H9 (cell line): ENCODE measurements around the gene BTN1A1. TPM values are rescaled to one million over a fixed set of nuclear protein-coding genes. Genes with fewer than 3 reads are reported as not detected.
"Not testable (repeated sequence)": the region's sequence is repeated elsewhere in the genome, so short reads cannot be mapped to it uniquely, and the experiment has no call there.

ENCODE experiments used
- DNase-seq: peaks from one replicate; pipeline ENCODE4 v3.0.0-alpha.2; 2017
- H2AFZ ChIP-seq: one replicate; pipeline ENCODE4 v1.6.1; 2013; ENCODE audit warnings: mild to moderate bottlenecking, low read length, control low read depth, moderate library complexity
- H2AK5ac ChIP-seq: 2 replicates; pipeline ENCODE4 v1.6.1; 2013; ENCODE audit warnings: low read length, control low read depth, mixed read lengths; ENCODE audit not compliant: insufficient read length
- H2BK120ac ChIP-seq: one replicate; pipeline ENCODE4 v1.6.1; 2013; ENCODE audit warnings: low read depth, mild to moderate bottlenecking, low read length, control low read depth, inconsistent platforms; ENCODE audit not compliant: poor library complexity, severe bottlenecking
- H2BK12ac ChIP-seq: 2 replicates; pipeline ENCODE4 v1.6.1; 2013; ENCODE audit warnings: low read length, control low read depth, mixed read lengths, low read depth; ENCODE audit not compliant: insufficient read length
- H2BK15ac ChIP-seq: 2 replicates; pipeline ENCODE4 v1.6.1; 2013; ENCODE audit warnings: low read depth, low read length, control low read depth
- H2BK20ac ChIP-seq: one replicate; pipeline ENCODE4 v1.6.1; 2013; ENCODE audit warnings: low read depth, mild to moderate bottlenecking, low read length, control low read depth, inconsistent platforms; ENCODE audit not compliant: poor library complexity, severe bottlenecking
- H2BK5ac ChIP-seq: 2 replicates; pipeline ENCODE4 v1.6.1; 2013; ENCODE audit warnings: low read length, control low read depth, mixed read lengths; ENCODE audit not compliant: insufficient read length
- H3K14ac ChIP-seq: 2 replicates; pipeline ENCODE4 v1.6.1; 2013; ENCODE audit warnings: low read length, control low read depth; ENCODE audit not compliant: insufficient read depth
- H3K18ac ChIP-seq: 2 replicates; pipeline ENCODE4 v1.6.1; 2013; ENCODE audit warnings: low read depth, mild to moderate bottlenecking, mixed read lengths, low read length, control low read depth; ENCODE audit not compliant: insufficient read length
- H3K23ac ChIP-seq: 2 replicates; pipeline ENCODE4 v1.6.1; 2013; ENCODE audit warnings: low read length, control low read depth, mixed read lengths, low read depth; ENCODE audit not compliant: insufficient read length
- H3K23me2 ChIP-seq: 2 replicates; pipeline ENCODE4 v1.6.1; 2013; ENCODE audit warnings: low read depth, mild to moderate bottlenecking, mixed read lengths, low read length, control low read depth; ENCODE audit not compliant: insufficient read length, poor library complexity, severe bottlenecking
- H3K27ac ChIP-seq: 2 replicates; pipeline ENCODE4 v1.5.1; 2013; ENCODE audit warnings: low read length, control low read depth, mixed read lengths, low read depth; ENCODE audit not compliant: insufficient read length
- H3K27me3 ChIP-seq: 2 replicates; pipeline ENCODE4 v1.6.1; 2013; ENCODE audit warnings: low read length, control low read depth, inconsistent platforms; ENCODE audit not compliant: insufficient read depth
- H3K4ac ChIP-seq: 2 replicates; pipeline ENCODE4 v1.6.1; 2013; ENCODE audit warnings: low read depth, mild to moderate bottlenecking, control low read depth, inconsistent platforms, low read length, moderate library complexity
- H3K4me1 ChIP-seq: 2 replicates; pipeline ENCODE4 v1.6.1; 2013; ENCODE audit warnings: low read length, control low read depth, inconsistent platforms; ENCODE audit not compliant: insufficient read depth
- H3K4me2 ChIP-seq: 2 replicates; pipeline ENCODE4 v1.6.1; 2013; ENCODE audit warnings: low read length, control low read depth, mixed read lengths; ENCODE audit not compliant: insufficient read length, insufficient read depth
- H3K56ac ChIP-seq: 2 replicates; pipeline ENCODE4 v1.6.1; 2013; ENCODE audit warnings: low read depth, mild to moderate bottlenecking, mixed read lengths, low read length, control low read depth; ENCODE audit not compliant: insufficient read length
- H3K79me1 ChIP-seq: 2 replicates; pipeline ENCODE4 v1.6.1; 2013; ENCODE audit warnings: low read depth, mild to moderate bottlenecking, moderate library complexity, low read length, control low read depth, inconsistent platforms; ENCODE audit not compliant: insufficient read depth, poor library complexity, severe bottlenecking
- H3K79me2 ChIP-seq: 2 replicates; pipeline ENCODE4 v1.6.1; 2013; ENCODE audit warnings: low read length, control low read depth, inconsistent platforms; ENCODE audit not compliant: insufficient read depth
- H3K9ac ChIP-seq: 2 replicates; pipeline ENCODE4 v1.6.1; 2013; ENCODE audit warnings: low read length, control low read depth, mixed read lengths; ENCODE audit not compliant: insufficient read length; ENCODE audit errors: extremely low read depth
- H3K9me3 ChIP-seq: one replicate; pipeline ENCODE4 v1.6.1; 2013; ENCODE audit warnings: low read depth, low read length, inconsistent platforms; ENCODE audit not compliant: control insufficient read depth
- H3T11ph ChIP-seq: one replicate; pipeline ENCODE4 v1.6.1; 2013; ENCODE audit warnings: mild to moderate bottlenecking, low read length, control low read depth, inconsistent platforms
- H4K20me1 ChIP-seq: one replicate; pipeline ENCODE4 v1.6.1; 2013; ENCODE audit not compliant: control insufficient read depth, insufficient read length, insufficient read depth
- H4K5ac ChIP-seq: 2 replicates; pipeline ENCODE4 v1.6.1; 2013; ENCODE audit warnings: low read depth, mild to moderate bottlenecking, mixed read lengths, low read length, control low read depth; ENCODE audit not compliant: insufficient read length
- H4K8ac ChIP-seq: replicated peaks from 2 replicates; pipeline ENCODE4 v1.6.1; 2013; ENCODE audit warnings: low read length, control low read depth, mixed read lengths, low read depth; ENCODE audit not compliant: insufficient read length
- H4K91ac ChIP-seq: 2 replicates; pipeline ENCODE4 v1.6.1; 2013; ENCODE audit warnings: low read depth, mild to moderate bottlenecking, moderate library complexity, mixed read lengths, low read length, control low read depth; ENCODE audit not compliant: insufficient read length
- H3K27ac Mint-ChIP-seq, 3 experiments: 2 replicates in 2 of 3; 3 replicates in 1 of 3; pipeline ENCODE4 v1.8.0; 2020 to 2021; ENCODE audit warnings: mixed read lengths in 3 of 3, mild to moderate bottlenecking in 1 of 3, moderate library complexity in 1 of 3
- H3K27me3 Mint-ChIP-seq: 2 replicates; pipeline ENCODE4 v1.8.0; 2021; ENCODE audit warnings: low read depth, mild to moderate bottlenecking, moderate library complexity, mixed read lengths
- H3K36me3 Mint-ChIP-seq, 3 experiments: 2 replicates in 2 of 3; 3 replicates in 1 of 3; pipeline ENCODE4 v1.8.0; 2020 to 2021; ENCODE audit warnings: low read depth in 3 of 3, mixed read lengths in 3 of 3; ENCODE audit not compliant: insufficient read depth in 1 of 3
- H3K4me1 Mint-ChIP-seq, 2 experiments: 2 replicates each; pipeline ENCODE4 v1.8.0; 2020; ENCODE audit warnings: mixed read lengths in 2 of 2
- H3K4me3 Mint-ChIP-seq, 2 experiments: 2 replicates in 1 of 2; 3 replicates in 1 of 2; pipeline ENCODE4 v1.8.0; 2020 to 2021; ENCODE audit warnings: mild to moderate bottlenecking in 2 of 2, mixed read lengths in 2 of 2, moderate library complexity in 1 of 2
- H3K9me3 Mint-ChIP-seq, 2 experiments: 2 replicates in 1 of 2; 3 replicates in 1 of 2; pipeline ENCODE4 v1.8.0; 2020; ENCODE audit warnings: mild to moderate bottlenecking in 2 of 2, mixed read lengths in 2 of 2, moderate library complexity in 1 of 2
- WGBS: extraction: QIAGEN DNeasy Blood & Tissue Kit; methylation state at CpG from one replicate; pipeline ENCODE4 v1.1.7; 2013; ENCODE audit warnings: missing lambda C conversion rate, low lambda C conversion rate, mixed read lengths; ENCODE audit not compliant: insufficient read length; ENCODE audit errors: extremely low coverage; 5-methylcytosine and 5-hydroxymethylcytosine counted together
- total RNA-seq: library from RNA; stranded (reverse); gene quantifications from 2 replicates; pipeline ENCODE4 v1.2.1, GENCODE V29; 2021
- TF ChIP-seq, protein P1 (sequence below): fragments of 200-600 bp; sonication (generic); conservative IDR thresholded peaks from 3 replicates; pipeline ENCODE4 v1.8.0; 2021; ENCODE audit warnings: antibody characterized with exemption, mild to moderate bottlenecking

Gene BTN1A1
- total RNA-seq, 1 experiment from 2014 or later: 0.15 TPM

DNA sequence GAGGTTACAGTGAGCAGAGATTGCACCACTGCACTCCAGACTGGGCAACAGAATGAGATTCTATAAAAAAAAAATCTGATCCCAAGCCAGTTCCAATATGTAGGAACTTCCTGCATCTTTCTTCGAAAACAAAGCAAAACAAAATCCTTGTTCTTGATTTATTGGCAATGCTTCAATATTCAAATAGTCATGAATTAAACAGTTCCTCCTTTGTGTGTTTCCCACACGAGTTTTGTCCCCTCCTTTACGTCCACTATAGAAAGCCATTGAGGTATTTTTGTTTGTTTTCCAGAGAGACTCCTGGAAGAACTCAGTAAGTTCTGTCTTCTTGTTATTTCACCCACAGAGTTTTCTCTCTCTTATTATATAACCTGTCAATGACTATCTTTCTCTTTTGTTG, 7.6 kb downstream of the BTN1A1 start:
- Histone ChIP-seq H3T11ph (no peak overlapping the region), H3K27me3 (peaks cover 3% of the 10 kb centered on the region), H3K23me2 (no peaks in the 10 kb centered on the region), H3K4me1 (no peaks in the 10 kb centered on the region), H2BK12ac (no peak overlapping the region), H2BK5ac (no peak overlapping the region), H2BK15ac (no peak overlapping the region), H3K79me1 (no peaks in the 10 kb centered on the region), H2AFZ (no peak overlapping the region), H3K4ac (no peak overlapping the region), H4K5ac (no peak overlapping the region), H3K9me3 (no peaks in the 10 kb centered on the region), H3K9ac (no peak overlapping the region), H2BK20ac (no peak overlapping the region), H3K23ac (no peak overlapping the region), H4K20me1 (no peaks in the 10 kb centered on the region), H3K18ac (no peak overlapping the region), H3K79me2 (no peaks in the 10 kb centered on the region), H3K27ac (no peak overlapping the region), H2BK120ac (no peak overlapping the region), H3K56ac (no peak overlapping the region), H3K14ac (no peak overlapping the region), H3K4me2 (no peak overlapping the region), H4K8ac (no peak overlapping the region), H4K91ac (no peak overlapping the region), H2AK5ac (no peak overlapping the region)
- Mint-ChIP-seq H3K36me3 (no peaks in the 10 kb centered on the region), H3K4me1 (no peaks in the 10 kb centered on the region), H3K27me3 (peaks cover 28% of the 10 kb centered on the region), H3K4me3 (no peak overlapping the region), H3K9me3 (no peaks in the 10 kb centered on the region), H3K27ac (no peak overlapping the region)
- TF ChIP-seq, protein P1, sequence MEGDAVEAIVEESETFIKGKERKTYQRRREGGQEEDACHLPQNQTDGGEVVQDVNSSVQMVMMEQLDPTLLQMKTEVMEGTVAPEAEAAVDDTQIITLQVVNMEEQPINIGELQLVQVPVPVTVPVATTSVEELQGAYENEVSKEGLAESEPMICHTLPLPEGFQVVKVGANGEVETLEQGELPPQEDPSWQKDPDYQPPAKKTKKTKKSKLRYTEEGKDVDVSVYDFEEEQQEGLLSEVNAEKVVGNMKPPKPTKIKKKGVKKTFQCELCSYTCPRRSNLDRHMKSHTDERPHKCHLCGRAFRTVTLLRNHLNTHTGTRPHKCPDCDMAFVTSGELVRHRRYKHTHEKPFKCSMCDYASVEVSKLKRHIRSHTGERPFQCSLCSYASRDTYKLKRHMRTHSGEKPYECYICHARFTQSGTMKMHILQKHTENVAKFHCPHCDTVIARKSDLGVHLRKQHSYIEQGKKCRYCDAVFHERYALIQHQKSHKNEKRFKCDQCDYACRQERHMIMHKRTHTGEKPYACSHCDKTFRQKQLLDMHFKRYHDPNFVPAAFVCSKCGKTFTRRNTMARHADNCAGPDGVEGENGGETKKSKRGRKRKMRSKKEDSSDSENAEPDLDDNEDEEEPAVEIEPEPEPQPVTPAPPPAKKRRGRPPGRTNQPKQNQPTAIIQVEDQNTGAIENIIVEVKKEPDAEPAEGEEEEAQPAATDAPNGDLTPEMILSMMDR: no peak
- DNase-seq: no peak
- WGBS: no CpG with 5 or more reads among the region's 3 CpGs

DNA sequence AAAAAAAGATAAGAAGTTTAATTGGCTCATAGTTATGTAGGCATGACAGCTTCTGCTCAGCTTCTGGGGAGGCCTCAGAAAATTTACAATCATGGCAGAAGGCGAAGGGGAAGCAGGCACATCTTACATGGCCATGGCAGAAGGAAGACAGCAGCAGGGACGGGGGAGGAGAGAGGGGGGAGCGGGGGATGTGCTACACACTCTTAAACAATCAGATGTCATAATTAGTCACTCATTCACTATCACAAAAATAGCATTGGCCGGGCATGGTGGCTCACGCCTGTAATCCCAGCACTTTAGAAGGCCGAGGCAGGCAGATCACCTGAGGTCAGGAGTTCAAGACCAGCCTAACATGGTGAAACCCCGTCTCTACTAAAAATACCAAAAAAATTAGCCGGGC, 10.9 kb downstream of the BTN1A1 start:
- WGBS: no CpG with 5 or more reads among the region's 8 CpGs
- not testable (repeated sequence) for H3K23me2 ChIP-seq, H4K91ac ChIP-seq, H3K9me3 ChIP-seq, H3K4me3 Mint-ChIP-seq, H3K4ac ChIP-seq, H3K18ac ChIP-seq, H2BK12ac ChIP-seq, H3K4me1 Mint-ChIP-seq, H3K14ac ChIP-seq, H3K23ac ChIP-seq, H2AK5ac ChIP-seq, H3K9ac ChIP-seq, H3K9me3 Mint-ChIP-seq, H4K5ac ChIP-seq, H3K27ac ChIP-seq, H3K56ac ChIP-seq, H3K4me1 ChIP-seq, H4K8ac ChIP-seq, H3K27me3 ChIP-seq, H4K20me1 ChIP-seq, H2BK20ac ChIP-seq, H3K79me2 ChIP-seq, H3K36me3 Mint-ChIP-seq, H3K4me2 ChIP-seq, H3K27me3 Mint-ChIP-seq, H3K27ac Mint-ChIP-seq, H2BK120ac ChIP-seq, DNase-seq, H3T11ph ChIP-seq, H2AFZ ChIP-seq, H3K79me1 ChIP-seq, H2BK5ac ChIP-seq, H2BK15ac ChIP-seq
